Neuronal stem cell (in vitro differentiated cells): ENCODE results near the gene NPHP4.
"Not testable (repeated sequence)": the region's sequence is repeated elsewhere in the genome, so short reads cannot be mapped to it uniquely, and the experiment has no call there.

Source experiments
- DNase-seq: peaks from one replicate; pipeline ENCODE4 v3.0.0-alpha.2; 2013; ENCODE audit warnings: low spot score
- H2AFZ ChIP-seq: one replicate; pipeline ENCODE4 v1.6.1; 2013; ENCODE audit warnings: mild to moderate bottlenecking, low read length, inconsistent platforms
- H2AK5ac ChIP-seq: 2 replicates; pipeline ENCODE4 v1.6.1; 2013; ENCODE audit warnings: low read depth, mild to moderate bottlenecking, inconsistent platforms, low read length, moderate library complexity, mixed read lengths
- H2BK120ac ChIP-seq: 2 replicates; pipeline ENCODE4 v1.6.1; 2013; ENCODE audit warnings: low read depth, mild to moderate bottlenecking, inconsistent platforms, low read length, moderate library complexity, mixed read lengths
- H2BK12ac ChIP-seq: one replicate; pipeline ENCODE4 v1.6.1; 2013; ENCODE audit warnings: low read length, inconsistent platforms
- H2BK15ac ChIP-seq: 2 replicates; pipeline ENCODE4 v1.6.1; 2013; ENCODE audit warnings: mild to moderate bottlenecking, low read length, inconsistent platforms, mixed read lengths
- H2BK5ac ChIP-seq: one replicate; pipeline ENCODE4 v1.6.1; 2013; ENCODE audit warnings: inconsistent platforms, mild to moderate bottlenecking, low read length, moderate library complexity
- H3K14ac ChIP-seq: one replicate; pipeline ENCODE4 v1.6.1; 2013; ENCODE audit warnings: low read length, inconsistent platforms
- H3K18ac ChIP-seq: 2 replicates; pipeline ENCODE4 v1.6.1; 2013; ENCODE audit warnings: low read length, inconsistent platforms
- H3K23ac ChIP-seq: 2 replicates; pipeline ENCODE4 v1.6.1; 2013; ENCODE audit warnings: low read depth, mild to moderate bottlenecking, mixed read lengths, low read length, inconsistent platforms; ENCODE audit not compliant: poor library complexity
- H3K27ac ChIP-seq: replicated peaks from 3 replicates; pipeline ENCODE4 v1.5.1; 2013; ENCODE audit warnings: low read length, inconsistent platforms
- H3K27me3 ChIP-seq, 3 experiments: 2 replicates each; pipeline ENCODE4 v1.6.1; 2013; ENCODE audit warnings: low read length in 3 of 3, mild to moderate bottlenecking in 2 of 3, inconsistent platforms in 1 of 3, low read depth in 1 of 3, mixed read lengths in 1 of 3, moderate library complexity in 1 of 3; ENCODE audit not compliant: control insufficient read depth in 3 of 3, insufficient read depth in 3 of 3
- H3K36me3 ChIP-seq, 2 donors: replicated peaks in 1 of 2; 2 replicates each; pipeline ENCODE4 v1.6.1; 2013; ENCODE audit warnings: low read length in 2 of 2; ENCODE audit not compliant: control insufficient read depth in 2 of 2, insufficient read depth in 2 of 2
- H3K4ac ChIP-seq: 2 replicates; pipeline ENCODE4 v1.6.1; 2013; ENCODE audit warnings: inconsistent platforms, mild to moderate bottlenecking, low read length, moderate library complexity
- H3K4me1 ChIP-seq, 2 donors: 1 replicate in 1 of 2; 2 replicates in 1 of 2; pipeline ENCODE4 v1.6.1; 2013; ENCODE audit warnings: low read length in 2 of 2, low read depth in 1 of 2; ENCODE audit not compliant: control insufficient read depth in 2 of 2, insufficient read depth in 1 of 2
- H3K4me2 ChIP-seq: one replicate; pipeline ENCODE4 v1.6.1; 2013; ENCODE audit warnings: mild to moderate bottlenecking, low read length, inconsistent platforms; ENCODE audit not compliant: insufficient read depth, poor library complexity, severe bottlenecking
- H3K4me3 ChIP-seq, 2 donors: 2 replicates each; pipeline ENCODE4 v1.5.1; 2013; ENCODE audit warnings: low read length in 2 of 2, mild to moderate bottlenecking in 2 of 2, inconsistent platforms in 1 of 2, moderate library complexity in 1 of 2
- H3K79me1 ChIP-seq: one replicate; pipeline ENCODE4 v1.6.1; 2013; ENCODE audit warnings: low read depth, mild to moderate bottlenecking, inconsistent platforms, low read length, moderate library complexity
- H3K9ac ChIP-seq: one replicate; pipeline ENCODE4 v1.6.1; 2013; ENCODE audit warnings: mild to moderate bottlenecking, low read depth, low read length, inconsistent platforms; ENCODE audit not compliant: poor library complexity
- H3K9me3 ChIP-seq, 2 donors: replicated peaks in 1 of 2; 2 replicates each; pipeline versions ENCODE3 to v1.6.1; 2013; ENCODE audit warnings: low read length in 2 of 2, mild to moderate bottlenecking in 2 of 2, inconsistent platforms in 1 of 2, low read depth in 1 of 2, mixed read lengths in 1 of 2, moderate library complexity in 1 of 2; ENCODE audit not compliant: control insufficient read depth in 2 of 2, insufficient read depth in 1 of 2
- H4K8ac ChIP-seq: one replicate; pipeline ENCODE4 v1.6.1; 2013; ENCODE audit warnings: low read depth, mild to moderate bottlenecking, inconsistent platforms, low read length, moderate library complexity
- H4K91ac ChIP-seq: one replicate; pipeline ENCODE4 v1.6.1; 2013; ENCODE audit warnings: low read length, low read depth, mild to moderate bottlenecking, inconsistent platforms; ENCODE audit not compliant: poor library complexity
- WGBS, 2 donors: extraction: QIAGEN DNeasy Blood & Tissue Kit; methylation state at CpG; one replicate each; pipeline ENCODE4 v1.1.7; 2013; ENCODE audit warnings: missing lambda C conversion rate in 2 of 2, mixed read lengths in 1 of 2; ENCODE audit not compliant: insufficient read length in 2 of 2, insufficient replicate concordance in 1 of 2; ENCODE audit errors: extremely low coverage in 2 of 2; 5-methylcytosine and 5-hydroxymethylcytosine counted together

Gene NPHP4

GRCh38 chr1:5895446-5896406 is 96.5 kb downstream of the NPHP4 start:
- H3K4me2 ChIP-seq: no peak overlapping the region
- WGBS, 2 donors: no CpG with 5 or more reads among the region's 30 CpGs
- H2BK15ac ChIP-seq: no peak overlapping the region

DNA sequence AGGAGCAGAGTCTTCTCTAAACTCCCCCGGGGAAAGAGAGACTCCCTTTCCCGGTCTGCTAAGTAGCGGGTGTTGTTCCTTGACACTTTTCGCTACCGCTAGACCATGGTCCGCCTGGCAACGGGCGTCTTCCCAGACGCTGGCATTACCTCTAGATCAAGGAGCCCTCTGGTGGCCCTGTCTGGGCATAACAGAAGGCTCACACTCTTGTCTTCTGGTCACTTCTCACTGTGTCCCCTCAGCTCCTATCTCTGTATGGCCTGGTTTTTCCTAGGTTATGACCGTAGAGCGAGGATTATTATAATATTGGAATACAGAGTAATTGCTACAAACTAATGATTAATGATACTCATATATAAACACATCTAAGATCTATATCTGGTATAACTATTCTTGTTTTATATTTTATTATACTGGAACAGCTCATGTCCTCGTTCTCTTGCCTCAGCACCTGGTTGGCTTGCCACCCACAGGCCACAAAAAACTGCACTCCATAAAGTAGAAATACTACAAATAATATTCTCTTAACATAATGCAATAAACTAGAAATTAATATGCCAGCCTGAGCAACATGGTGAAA is 98.4 kb downstream of the NPHP4 start:
- peaks cover 17 to 20% of the 10 kb centered on the region in 2 donors for H3K4me1 ChIP-seq
- H2BK120ac ChIP-seq, H3K4me3 ChIP-seq, H4K8ac ChIP-seq, H3K4me2 ChIP-seq, H3K18ac ChIP-seq, H2BK5ac ChIP-seq, H3K36me3 ChIP-seq, H3K4ac ChIP-seq, H3K27me3 ChIP-seq, DNase-seq, H3K9ac ChIP-seq, H3K27ac ChIP-seq, H3K23ac ChIP-seq, H3K14ac ChIP-seq, H2BK15ac ChIP-seq, H2AK5ac ChIP-seq, H3K9me3 ChIP-seq, H3K79me1 ChIP-seq, H4K91ac ChIP-seq, H2BK12ac ChIP-seq, H2AFZ ChIP-seq: not testable (repeated sequence)
- WGBS, 2 donors: no CpG with 5 or more reads among the region's 12 CpGs

More at GRCh38 chr1:5895446-5896406, 96.5 kb downstream of the NPHP4 start:
- no peaks in the 10 kb centered on the region for H3K79me1 ChIP-seq
- no peak for DNase-seq
- H2AFZ ChIP-seq: no peak overlapping the region
- H2AK5ac ChIP-seq: no peak overlapping the region
- H3K27ac ChIP-seq: no peak overlapping the region
- H3K18ac ChIP-seq: no peak overlapping the region
- H3K36me3 ChIP-seq: peaks cover under 1 to 4% of the 10 kb centered on the region in 2 donors
- H3K9me3 ChIP-seq: peaks cover 0 to 5% of the 10 kb centered on the region in 2 donors
- no peaks in the 10 kb centered on the region for H3K27me3 ChIP-seq
- H4K8ac ChIP-seq: no peak overlapping the region
- H3K23ac ChIP-seq: peak overlapping the region; percentile 85
- no peak overlapping the region for H2BK5ac ChIP-seq
- no peak overlapping the region for H3K4me3 ChIP-seq
- no peak overlapping the region for H3K14ac ChIP-seq
- peaks cover 9 to 14% of the 10 kb centered on the region in 2 donors for H3K4me1 ChIP-seq
- no peak overlapping the region for H2BK120ac ChIP-seq
- no peak overlapping the region for H4K91ac ChIP-seq
- H3K9ac ChIP-seq: peak overlapping the region; percentile 45
- no peak overlapping the region for H3K4ac ChIP-seq
- no peak overlapping the region for H2BK12ac ChIP-seq

- no peak overlapping the region for H3K18ac ChIP-seq
- H3K14ac ChIP-seq: no peak overlapping the region
- peaks cover 16 to 23% of the 10 kb centered on the region in 2 donors for H3K4me1 ChIP-seq
- peaks cover 3% of the 10 kb centered on the region for H3K79me1 ChIP-seq
- no CpG with 5 or more reads among the region's 8 CpGs for WGBS, 2 donors
- peaks cover 0 to 5% of the 10 kb centered on the region in 2 donors for H3K9me3 ChIP-seq
- no peak overlapping the region for H2BK12ac ChIP-seq
- H2BK15ac ChIP-seq: no peak overlapping the region
- no peak overlapping the region for H4K8ac ChIP-seq
- no peak overlapping the region for H2AK5ac ChIP-seq
- no peak for DNase-seq
- no peak overlapping the region for H3K4me2 ChIP-seq
- no peak overlapping the region for H2BK5ac ChIP-seq
- no peak overlapping the region for H3K23ac ChIP-seq
- H3K4me3 ChIP-seq: no peak overlapping the region
- peaks cover 0 to 4% of the 10 kb centered on the region in 2 donors for H3K36me3 ChIP-seq
- no peak overlapping the region for H2BK120ac ChIP-seq
- no peak overlapping the region for H3K27ac ChIP-seq
- no peak overlapping the region for H3K4ac ChIP-seq
- H4K91ac ChIP-seq: no peak overlapping the region
- H2AFZ ChIP-seq: no peak overlapping the region
- no peak overlapping the region for H3K9ac ChIP-seq
- H3K27me3 ChIP-seq: no peaks in the 10 kb centered on the region
Observed at GRCh38 chr1:5892329-5892728, 99.9 kb downstream of the NPHP4 start.

- H3K27me3 ChIP-seq: no peaks in the 10 kb centered on the region
- no peak overlapping the region for H4K8ac ChIP-seq
- H2BK5ac ChIP-seq: no peak overlapping the region
- no peak overlapping the region for H2AFZ ChIP-seq
- no peak overlapping the region for H3K4me2 ChIP-seq
- peaks cover 0 to 5% of the 10 kb centered on the region in 2 donors for H3K9me3 ChIP-seq
- H3K9ac ChIP-seq: no peak overlapping the region
- no peak overlapping the region for H3K18ac ChIP-seq
- H4K91ac ChIP-seq: no peak overlapping the region
- H3K4ac ChIP-seq: no peak overlapping the region
- no peak overlapping the region for H3K23ac ChIP-seq
- no peak overlapping the region for H3K27ac ChIP-seq
- no peak overlapping the region for H2BK12ac ChIP-seq
- peaks cover 15 to 18% of the 10 kb centered on the region in 2 donors for H3K4me1 ChIP-seq
- H2BK120ac ChIP-seq: no peak overlapping the region
- WGBS, 2 donors: no CpG with 5 or more reads among the region's 9 CpGs
- peaks cover 3% of the 10 kb centered on the region for H3K79me1 ChIP-seq
- H2AK5ac ChIP-seq: no peak overlapping the region
- DNase-seq: no peak
- no peak overlapping the region for H2BK15ac ChIP-seq
- no peak overlapping the region for H3K4me3 ChIP-seq
- H3K36me3 ChIP-seq: peaks cover 1 to 4% of the 10 kb centered on the region in 2 donors
- no peak overlapping the region for H3K14ac ChIP-seq
Observed at GRCh38 chr1:5891736-5892135, 100.5 kb downstream of the NPHP4 start.
